NCI-H146 (cell line): ENCODE results near the gene PBX4.

Experiments
- DNase-seq: peaks from one replicate; lab custom pipeline; 2025; lab: John Stamatoyannopoulos, UW

Gene PBX4

DNA sequence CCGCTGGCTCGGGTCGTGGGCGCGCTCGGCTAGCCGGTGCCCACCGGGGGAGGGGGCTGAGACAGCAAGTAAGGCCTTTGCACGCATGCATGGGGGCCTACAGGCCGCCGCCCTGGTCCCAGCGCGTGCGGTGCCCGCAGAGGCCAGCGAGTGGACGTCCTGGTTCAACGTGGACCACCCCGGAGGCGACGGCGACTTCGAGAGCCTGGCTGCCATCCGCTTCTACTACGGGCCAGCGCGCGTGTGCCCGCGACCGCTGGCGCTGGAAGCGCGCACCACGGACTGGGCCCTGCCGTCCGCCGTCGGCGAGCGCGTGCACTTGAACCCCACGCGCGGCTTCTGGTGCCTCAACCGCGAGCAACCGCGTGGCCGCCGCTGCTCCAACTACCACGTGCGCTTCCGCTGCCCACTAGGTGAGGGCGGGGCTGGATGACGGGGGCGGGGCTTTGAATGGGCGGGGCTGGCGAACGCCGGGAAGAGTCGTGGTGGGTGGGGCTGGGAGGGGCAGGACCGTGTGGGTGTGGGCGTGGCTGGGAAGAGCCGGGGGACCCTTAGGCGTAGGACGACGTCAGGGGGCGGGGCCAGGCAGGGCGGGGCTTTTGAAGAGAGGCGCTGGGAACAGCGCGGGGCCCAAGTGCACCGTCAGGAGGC is 78.3 kb downstream of the PBX4 start:
- peak; percentile 58 for DNase-seq

DNA sequence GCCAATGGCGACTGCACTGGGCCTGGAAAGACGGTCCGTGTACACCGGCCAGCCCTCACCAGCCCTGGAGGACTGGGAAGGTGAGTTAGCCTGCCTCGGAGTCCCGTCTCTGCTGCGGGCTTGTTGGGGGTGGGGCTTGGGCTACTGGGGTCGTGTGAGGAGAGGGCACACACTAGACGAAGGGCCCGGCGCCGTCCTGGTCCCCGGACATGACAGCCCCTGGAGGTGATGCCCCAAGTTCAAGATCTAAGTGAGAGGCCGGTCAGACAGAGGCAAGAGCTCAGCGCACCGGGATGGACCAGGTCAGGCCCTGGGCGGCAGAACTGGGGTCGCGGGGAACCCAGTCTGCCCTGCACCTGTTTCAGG is 78.8 kb downstream of the PBX4 start:
- no peak for DNase-seq

DNA sequence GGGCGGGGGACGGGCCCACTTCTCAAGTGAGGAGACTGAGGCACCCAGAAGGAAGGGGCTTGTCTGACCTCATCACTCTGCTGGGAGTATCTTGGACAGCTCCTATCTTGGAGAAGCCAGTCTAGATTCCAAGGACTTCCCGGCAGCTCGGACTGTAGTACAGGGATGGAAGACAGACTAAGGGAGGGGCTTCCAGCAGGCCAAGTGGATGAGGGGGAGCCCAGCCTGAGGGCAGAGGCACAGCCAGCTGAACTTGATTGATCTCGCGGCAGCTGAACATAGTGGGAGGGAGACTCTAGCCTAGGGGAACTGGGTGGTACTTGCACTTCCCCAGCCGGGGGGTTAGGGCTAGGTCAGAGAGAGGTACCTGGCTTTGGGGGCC is 79.7 kb downstream of the PBX4 start:
- peak; percentile 43 for DNase-seq

DNA sequence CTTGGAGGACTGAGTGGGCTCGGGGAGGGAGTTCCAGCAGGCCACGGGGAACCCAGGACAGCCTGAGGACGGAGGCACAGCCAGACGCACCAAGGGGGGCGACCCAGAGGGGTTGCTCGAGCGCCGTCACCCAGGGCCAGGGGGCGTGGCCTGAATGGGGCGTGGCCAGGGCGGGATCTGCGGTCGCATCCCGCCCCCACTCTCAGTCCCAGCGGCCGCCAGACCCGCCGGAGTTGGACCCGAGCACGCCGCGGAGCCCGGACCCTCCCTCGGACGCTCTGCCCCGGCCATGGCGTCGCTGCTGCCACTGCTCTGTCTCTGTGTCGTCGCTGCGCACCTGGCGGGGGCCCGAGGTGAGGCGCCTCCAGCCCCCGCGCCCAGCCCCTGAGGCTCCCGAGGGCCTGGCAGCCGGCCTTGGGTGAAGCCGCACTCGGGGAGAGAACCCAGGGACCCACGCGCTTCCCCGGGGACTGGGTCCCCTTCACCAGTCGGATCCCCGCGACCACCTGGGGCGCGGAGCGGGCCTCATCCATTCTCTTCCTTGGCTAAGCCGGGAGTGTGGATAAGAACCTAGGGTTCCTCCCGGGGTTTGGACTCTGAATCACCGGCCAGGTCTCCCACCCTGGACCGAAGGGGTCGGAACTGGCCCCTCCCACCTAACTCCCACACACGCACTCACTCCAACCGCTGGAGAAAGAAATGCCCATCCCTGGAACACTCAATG is 80.3 kb downstream of the PBX4 start, which contains the start of gene CILP2:
CILP2 (plus strand) TSS at position 205 of the 724 bp plus-strand sequence; CDS start at position 290, 85 bp downstream.
- DNase-seq: peak; percentile 72

DNA sequence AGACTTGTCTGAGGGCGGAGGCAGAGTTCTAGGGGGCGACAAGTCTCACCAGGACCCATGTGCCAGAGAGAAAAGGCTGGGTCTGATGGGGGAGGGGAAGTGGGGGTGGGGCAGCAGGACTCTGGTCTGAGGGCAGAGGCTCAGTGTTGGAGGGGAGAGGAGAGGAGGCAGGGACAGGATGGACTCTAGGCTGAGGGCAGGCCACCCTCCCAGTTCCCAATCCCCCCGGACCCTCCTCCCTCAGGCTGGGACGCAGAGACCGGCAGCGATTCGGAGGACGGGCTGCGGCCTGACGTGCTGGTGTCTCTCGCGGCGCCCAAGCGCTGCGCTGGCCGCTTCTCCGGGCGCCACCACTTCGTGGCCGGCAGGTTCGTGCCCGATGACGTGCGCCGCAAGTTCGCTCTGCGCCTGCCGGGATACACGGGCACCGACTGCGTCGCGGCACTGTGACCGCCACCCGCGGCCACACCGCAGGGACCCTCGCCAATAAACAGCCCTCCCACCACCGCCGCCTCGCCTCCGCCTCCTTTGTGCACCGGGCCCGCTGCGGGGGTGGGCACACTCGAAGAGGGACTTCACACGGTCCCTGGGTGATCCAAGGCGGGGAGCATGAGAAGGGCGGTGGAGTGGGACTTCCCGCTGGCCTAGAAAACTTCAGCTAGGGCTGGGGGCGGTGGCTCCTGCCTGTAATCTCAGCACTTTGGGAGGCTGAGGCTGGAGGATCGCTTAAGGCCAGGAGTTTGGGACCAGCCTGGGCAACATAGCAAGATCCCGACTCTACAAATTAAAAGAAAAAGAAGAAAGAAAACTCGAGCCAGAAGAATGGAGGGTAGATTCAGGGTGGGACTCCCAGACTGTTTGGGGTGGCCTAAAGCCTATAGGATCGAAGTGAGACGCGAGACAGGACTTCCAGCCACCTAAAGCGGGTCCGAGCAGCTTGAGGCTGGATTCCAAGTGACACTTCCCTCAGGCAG is 81.1 kb downstream of the PBX4 start:
- no peak for DNase-seq

DNA sequence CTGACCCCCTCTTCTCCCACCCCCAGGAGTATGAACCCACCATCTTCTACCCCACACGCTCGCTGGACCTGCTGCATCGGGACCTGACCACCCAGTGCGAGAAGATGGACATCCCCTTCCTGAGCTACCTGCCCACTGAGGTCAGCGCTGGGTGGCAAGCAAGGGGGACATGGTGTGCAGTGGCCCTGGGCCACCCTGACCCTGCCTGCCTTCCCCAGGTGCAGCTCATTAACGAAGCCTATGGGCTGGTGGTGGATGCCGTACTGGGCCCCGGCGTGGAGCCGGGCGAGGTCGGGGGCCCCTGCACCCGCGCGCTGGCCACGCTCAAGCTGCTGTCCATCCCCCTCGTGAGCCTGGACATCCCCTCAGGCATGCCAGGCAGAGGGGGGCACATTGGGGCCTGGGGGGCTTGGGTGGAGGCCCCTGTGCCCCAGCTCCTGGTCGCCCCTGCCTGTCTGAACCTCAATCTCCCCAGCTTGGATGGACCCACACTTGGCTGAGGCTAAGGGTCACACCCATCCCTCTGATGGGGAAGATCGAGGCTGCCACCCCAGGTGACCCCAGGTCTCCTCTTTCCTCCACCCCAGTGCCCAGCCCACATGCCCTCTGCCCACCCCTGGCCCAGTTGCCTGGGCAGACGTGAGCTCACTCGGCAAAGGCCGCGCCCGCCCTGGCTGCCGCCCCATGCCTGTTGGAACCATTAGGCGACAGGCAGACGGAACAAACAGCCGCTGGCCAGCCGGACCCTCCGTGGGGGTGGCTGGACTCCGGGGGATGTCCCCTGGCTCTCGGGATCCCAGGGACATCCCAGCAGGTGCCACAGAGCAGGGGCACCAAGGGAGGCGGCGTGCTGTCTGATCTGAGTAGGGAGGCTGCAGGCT is 82.9 kb downstream of the PBX4 start:
- no peak for DNase-seq

DNA sequence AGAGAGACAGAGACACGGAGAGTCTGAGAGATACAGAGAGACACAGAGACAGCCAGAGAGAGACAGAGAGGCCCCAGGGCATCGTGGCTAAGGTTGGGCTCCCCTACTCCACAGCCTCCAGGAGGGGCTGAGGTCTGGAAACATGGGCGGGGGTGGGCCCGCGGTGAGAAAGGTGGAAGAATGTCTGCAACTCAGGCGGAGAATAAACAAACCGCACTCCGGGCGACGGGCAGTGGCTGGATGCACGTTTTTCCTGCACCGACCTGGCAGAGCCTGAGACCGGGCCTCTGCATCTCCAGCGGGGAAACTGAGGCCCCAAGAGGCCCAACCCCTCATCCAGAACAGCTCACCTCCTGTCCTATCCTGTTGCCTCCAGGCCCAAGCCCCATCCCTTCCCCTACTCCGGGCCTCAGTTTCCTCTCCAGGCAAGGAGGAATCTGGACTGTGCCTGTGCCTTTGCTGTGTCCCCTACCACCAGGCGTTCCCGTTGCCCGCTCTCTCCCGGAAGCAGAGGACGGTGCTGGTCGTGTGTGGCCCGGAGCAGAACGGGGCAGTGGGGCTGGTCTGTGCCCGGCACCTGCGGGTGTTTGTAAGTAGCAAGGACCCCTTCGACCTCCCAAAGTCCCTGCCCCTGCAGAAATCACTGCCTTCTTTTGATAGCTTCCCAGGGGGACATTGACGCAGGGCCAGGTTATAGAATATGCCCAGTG is 83.8 kb downstream of the PBX4 start:
- no peak for DNase-seq

DNA sequence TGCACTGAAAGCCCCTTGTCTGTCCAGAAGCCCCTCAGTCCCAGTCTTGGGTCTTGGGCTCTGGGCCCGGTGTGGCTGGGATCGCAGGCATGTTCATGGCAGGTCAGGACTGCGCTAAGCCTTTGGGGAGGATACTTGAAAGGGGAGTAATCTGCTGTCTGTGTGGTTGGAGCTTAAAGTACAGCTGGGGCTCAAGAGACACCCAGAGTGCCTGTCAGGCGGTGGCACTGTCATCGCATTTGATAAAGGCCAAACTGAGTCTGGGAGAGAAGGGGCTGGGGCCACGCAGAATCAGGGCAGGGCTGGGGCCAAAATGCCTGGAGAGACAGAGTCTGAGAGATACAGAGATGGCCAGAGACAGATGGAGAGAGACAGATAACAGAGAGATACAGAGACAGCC is 84.6 kb downstream of the PBX4 start:
- no peak for DNase-seq

DNA sequence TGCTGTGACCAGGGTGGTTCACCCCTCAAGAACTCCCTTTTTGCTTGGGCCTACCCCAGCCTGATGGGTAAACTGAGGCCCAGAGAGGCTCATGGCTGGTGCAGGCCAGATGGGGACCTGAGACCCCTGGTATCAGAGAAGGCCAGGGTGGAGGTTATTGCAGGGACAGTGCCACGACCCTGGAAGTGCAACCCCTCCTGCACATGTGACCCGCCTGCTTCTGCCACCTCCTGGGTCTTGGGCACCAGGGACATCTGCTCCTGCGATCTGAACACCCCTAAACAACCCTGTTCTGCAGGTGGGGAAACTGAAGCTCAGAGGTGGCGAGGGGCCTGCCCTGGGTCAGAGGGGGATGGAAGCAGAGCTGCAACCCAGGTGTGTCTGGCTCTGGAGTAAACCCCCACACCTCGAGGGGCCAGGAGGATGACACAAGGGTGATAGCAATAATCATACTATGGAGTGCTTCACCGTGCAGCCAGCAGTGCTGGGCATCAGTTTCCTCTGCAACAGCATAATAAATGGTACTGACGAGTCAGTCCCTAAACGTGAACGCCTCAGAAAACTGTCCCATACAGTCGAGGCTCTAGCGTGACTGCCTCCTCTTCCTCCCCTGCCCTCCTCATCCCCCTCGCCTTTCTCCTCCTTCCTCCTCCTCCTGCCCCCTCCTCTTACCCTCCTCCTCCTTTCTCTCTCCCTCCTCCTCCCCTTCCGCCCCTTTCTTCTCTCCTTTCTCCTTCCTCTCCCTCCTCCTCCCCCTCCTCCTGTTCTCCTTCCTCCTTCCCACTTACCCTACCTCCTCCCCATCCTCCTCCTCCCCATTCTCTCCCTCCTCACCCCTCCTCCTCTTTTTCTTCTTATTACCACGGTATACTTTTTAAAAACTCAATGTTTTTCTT is 85.4 kb downstream of the PBX4 start:
- no peak for DNase-seq

DNA sequence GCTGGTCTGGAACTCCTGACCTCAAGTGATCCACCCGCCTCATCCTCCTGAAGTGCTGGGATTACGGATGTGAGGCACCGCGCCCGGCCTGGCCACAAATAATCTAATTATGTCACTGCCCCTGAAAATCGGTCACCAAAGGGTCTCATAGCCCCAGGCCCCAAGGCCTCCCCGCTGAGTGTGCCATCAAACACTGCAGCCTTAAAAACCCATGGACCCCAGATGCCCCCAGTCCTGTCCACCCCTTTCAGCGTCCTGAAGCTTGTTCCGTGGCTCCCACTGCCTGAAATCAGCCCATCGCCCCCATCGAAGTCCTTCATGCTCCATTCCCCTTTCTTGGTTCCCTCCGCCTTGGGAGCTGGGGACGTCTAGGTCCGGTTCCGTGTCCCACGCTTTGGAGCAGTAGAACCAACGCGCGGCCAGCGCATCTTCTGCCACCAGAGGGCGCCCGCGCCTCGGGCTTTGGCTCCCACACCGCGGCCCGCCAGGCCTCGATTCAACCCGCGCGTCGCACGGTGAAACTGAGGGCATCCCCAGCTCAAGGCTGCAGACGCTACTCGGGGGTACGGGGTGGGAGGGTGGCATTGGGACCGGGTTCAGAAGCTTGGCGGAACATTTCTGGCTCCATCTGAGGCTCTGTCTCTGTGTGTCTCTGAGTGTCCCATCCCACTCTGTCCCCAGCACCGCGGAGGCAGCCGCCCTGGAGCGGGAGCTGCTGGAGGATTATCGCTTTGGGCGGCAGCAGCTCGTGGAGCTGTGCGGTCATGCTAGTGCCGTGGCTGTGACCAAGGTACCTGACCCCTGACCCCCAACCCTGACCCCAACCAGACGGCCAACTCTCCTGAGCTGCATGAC is 86.3 kb downstream of the PBX4 start:
- peak; percentile 60 for DNase-seq

DNA sequence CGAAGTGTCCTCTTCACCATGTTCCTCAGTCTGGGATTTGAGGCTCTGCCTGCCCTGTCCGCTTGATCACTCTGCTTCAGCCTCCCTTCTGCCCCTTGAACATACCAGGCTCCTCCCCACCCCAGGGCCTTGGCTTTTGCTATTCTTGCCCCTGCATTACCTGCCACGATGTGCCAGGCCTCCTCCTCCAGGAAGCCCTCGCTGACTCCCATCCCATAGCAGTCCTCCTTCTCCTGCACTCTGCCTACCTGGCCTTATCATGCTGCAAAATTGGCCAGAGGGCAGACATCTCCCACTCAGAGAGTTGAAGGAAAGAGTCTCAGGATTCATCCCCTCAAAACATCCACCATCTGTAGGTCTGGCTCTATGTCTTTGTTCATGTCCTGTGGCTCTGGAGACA is 87.6 kb downstream of the PBX4 start:
- no peak for DNase-seq

DNA sequence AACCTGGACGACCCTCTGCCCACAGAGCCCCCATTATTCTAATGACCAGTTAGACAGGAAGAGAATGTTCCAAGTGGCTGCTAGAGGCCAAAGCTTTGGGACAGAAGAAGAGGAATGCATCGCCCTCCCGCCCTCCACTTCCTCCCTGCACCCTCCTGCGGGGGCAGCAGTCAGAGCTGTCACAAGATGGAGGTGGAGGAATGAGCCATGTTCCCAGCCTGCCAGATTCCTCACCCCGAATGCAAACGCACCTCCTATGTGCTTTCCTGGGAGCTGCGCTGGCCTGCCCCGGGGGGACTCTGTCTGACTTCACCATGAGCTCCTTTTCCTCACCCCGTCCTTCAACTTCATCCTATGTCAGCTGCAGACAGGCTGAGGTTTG is 88.1 kb downstream of the PBX4 start:
- DNase-seq: no peak

DNA sequence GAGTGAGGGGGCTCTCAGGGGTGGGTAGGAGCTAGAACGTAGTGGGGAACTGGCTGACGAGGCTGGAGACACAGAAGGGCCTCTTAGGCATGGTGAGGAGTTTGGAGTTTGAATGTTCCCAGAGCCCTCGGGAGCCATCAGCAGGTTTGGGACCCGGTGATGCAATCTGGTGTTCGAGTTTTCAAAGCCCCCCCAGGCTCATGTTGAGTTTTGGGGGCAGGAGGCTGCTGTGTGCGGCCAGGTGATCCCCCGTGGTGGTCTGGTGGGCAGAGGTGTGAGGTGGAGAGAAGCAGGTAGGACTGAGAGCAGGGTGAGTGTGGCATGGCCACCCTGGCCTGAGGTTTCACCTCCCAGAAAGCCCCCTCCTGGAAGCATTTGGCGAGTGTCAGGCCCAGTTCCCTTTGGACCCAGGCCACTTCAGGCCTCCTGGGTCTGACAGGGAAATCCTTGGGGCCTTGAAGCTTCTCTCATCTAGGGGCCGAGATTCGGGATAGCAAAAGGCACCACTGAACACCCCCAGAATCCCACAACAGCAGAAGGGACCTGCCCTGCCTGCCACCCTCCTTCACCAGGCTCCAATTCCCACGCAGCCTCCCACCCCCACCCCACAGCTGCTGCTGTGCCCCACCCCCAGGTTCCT is 88.6 kb downstream of the PBX4 start:
- DNase-seq: no peak

DNA sequence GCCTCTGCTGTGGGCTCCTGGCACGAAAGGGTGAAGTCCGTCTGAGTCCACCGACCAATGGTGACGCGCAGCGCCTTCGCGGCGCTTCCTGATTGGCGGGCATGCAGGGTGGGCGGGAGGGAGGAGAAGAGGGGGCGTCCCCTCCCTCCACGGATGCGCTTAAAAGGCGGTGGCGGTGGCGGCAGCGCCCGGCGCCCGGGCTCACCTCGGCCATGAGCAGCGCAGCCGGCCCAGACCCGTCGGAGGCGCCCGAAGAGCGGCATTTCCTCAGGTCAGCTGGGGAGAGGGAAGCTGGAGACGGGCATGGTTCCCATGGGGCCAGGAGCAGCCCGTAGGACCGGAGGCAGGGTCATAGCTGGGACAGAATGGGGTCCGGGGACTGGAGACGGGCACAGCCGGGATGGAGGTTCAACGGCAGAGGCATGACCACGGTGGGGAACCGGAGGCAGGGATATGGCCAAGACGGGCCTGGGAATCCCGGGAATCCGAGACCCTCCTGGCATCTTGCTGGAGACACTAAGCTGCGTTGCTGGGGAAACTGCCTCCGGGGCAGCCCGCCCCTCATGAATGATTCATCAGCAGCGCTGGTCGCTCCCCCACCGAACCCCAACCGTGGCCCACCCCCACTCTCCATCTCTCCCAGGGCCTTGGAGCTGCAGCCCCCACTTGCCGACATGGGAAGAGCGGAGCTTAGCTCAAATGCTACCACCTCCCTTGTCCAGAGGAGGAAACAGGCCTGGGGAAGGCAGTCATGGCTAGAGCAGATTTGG is 89.6 kb downstream of the PBX4 start, which contains the start of gene YJEFN3:
YJEFN3 (plus strand) TSS at position 191 of the 770 bp plus-strand sequence; CDS start at position 213, 22 bp downstream.
- DNase-seq: no peak

DNA sequence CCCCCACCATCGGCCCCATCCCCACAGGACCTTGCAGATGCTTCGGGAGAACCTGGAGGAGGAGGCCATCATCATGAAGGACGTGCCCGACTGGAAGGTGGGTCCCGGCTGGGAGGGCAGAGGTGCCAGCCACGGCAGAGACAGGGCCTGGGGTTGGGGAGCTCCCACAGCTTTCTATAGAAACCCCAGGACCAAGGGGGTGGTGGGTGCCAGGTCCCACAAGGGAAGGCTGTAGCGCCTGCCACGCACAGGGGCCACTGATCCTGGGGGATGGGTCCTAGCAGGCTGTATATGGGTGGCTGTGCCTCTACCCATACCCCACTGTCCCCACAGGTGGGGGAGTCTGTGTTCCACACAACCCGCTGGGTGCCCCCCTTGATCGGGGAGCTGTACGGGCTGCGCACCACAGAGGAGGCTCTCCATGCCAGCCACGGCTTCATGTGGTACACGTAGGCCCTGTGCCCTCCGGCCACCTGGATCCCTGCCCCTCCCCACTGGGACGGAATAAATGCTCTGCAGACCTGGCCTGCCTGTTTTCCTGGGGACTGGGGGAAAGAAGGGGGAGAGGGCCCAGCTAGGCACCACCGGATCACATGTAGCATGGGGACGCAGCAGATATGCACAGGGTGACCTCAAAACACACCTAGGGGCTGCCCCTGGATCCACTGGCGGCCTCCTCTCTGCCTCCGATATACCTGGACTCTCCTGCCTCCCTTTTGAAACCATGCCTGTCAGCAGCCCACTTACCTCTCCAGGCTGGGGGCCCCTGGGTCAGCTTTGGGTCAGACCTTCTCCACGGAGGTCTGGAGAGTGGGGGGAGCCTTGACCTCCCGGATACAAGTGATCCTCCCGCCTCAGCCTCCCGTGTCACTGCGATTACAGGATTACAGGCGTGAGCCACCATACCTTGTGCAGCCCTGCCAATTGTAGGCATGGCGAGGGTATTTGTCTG is 90.5 kb downstream of the PBX4 start:
- DNase-seq: no peak

DNA sequence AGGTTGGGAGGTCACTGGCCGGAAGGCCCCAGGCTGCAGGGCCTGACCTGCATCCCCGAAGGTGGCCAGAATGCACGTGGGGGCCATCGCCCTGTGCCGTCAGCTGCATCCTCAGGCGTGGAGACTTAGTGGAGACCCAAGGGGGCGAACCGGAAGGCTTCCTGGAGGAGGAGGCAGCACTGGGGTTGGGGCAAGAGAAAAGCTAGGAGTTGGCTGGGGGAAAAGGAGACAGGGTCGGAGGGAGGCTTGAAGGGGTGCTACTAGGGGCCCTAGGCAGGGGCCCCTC is 91.2 kb downstream of the PBX4 start:
- no peak for DNase-seq
